GM12878 (cell line): ENCODE measurements around the gene IFI6. TPM values are rescaled to one million over a fixed set of nuclear protein-coding genes. Genes with fewer than 3 reads are reported as not detected.
A peak's percentile ranks its signal among the peaks of the same experiment; 100 is the strongest.

Experiments used
- ATAC-seq: fragments of 200-7000 bp; cut with Tn5 transposase; 3 replicates; pipeline ENCODE4 v1.9.1; 2020; ENCODE audit warnings: mild to moderate bottlenecking, moderate library complexity
- BruUV-seq: library from RNA; stranded (reverse); fragments of 400-500 nt; replicated peaks from 2 replicates; lab custom pipeline; 2021; lab: Mats Ljungman, UMichigan
- CTCF ChIA-PET: fragments of 300-600 bp; sonication (Branson Sonifier 250); formaldehyde crosslinking; extraction: SDS; loops from one replicate; lab custom pipeline; 2021; ENCODE audit warnings: inconsistent platforms; lab: Yijun Ruan, JAX
- POLR2A ChIA-PET: fragments of 350-600 bp; formaldehyde crosslinking; extraction: SDS; loops from one replicate; lab custom pipeline; 2021; ENCODE audit warnings: inconsistent platforms; lab: Charles Lee
- RAD21 ChIA-PET: fragments of 300-600 bp; sonication (Branson Sonifier 250); formaldehyde crosslinking; loops from one replicate; lab custom pipeline; 2023; ENCODE audit warnings: antibody characterized with exemption; ENCODE audit not compliant: unreplicated experiment; lab: Charles Lee
- SMC1A ChIA-PET: fragments of 300-600 bp; sonication (Branson Sonifier 250); formaldehyde crosslinking; loops from one replicate; lab custom pipeline; 2023; ENCODE audit not compliant: unreplicated experiment, uncharacterized antibody; lab: Charles Lee
- DNase-seq: peaks from one replicate; pipeline ENCODE4 v3.0.0-alpha.2; 2011; ENCODE audit warnings: low read depth, low spot score
- FAIRE-seq: peaks from 3 replicates; lab custom pipeline; 2011; peaks lifted over from hg19 to GRCh38; lab: Jason Lieb, UNC
- H2AFZ ChIP-seq: 2 replicates; pipeline ENCODE4 v1.6.0; 2011; ENCODE audit warnings: low read depth, low read length, control low read depth; ENCODE audit not compliant: control insufficient read depth
- H3K27ac ChIP-seq: 2 replicates; pipeline ENCODE4 v1.5.1; 2011; ENCODE audit warnings: control low read depth; ENCODE audit not compliant: control insufficient read depth, insufficient read depth
- H3K27me3 ChIP-seq, 2 experiments: replicated peaks in 1 of 2; 2 replicates each; pipeline versions ENCODE4 v1.6.0 to v1.6.1; 2011; ENCODE audit warnings: low read length in 1 of 2; ENCODE audit not compliant: control insufficient read depth in 2 of 2, insufficient read depth in 2 of 2
- H3K36me3 ChIP-seq, 2 experiments: 2 replicates each; pipeline ENCODE4 v1.5.1; 2011; ENCODE audit warnings: low read length in 1 of 2; ENCODE audit not compliant: control insufficient read depth in 2 of 2, insufficient read depth in 2 of 2
- H3K4me1 ChIP-seq: 2 replicates; pipeline ENCODE4 v1.6.1; 2011; ENCODE audit warnings: mild to moderate bottlenecking, low read length, moderate library complexity, mixed read lengths; ENCODE audit not compliant: control insufficient read depth, insufficient read depth
- H3K4me2 ChIP-seq: 2 replicates; pipeline ENCODE4 v1.6.0; 2011; ENCODE audit warnings: control low read depth; ENCODE audit not compliant: control insufficient read depth, insufficient read depth
- H3K4me3 ChIP-seq: fragments of 200-600 bp; sonication (generic); 2 replicates; pipeline ENCODE4 v1.5.1; 2016
- H3K79me2 ChIP-seq: 2 replicates; pipeline ENCODE4 v1.6.0; 2011; ENCODE audit warnings: low read length; ENCODE audit not compliant: control insufficient read depth, insufficient read depth
- H3K9ac ChIP-seq: 2 replicates; pipeline ENCODE4 v1.8.0; 2011; ENCODE audit warnings: low read length, control low read depth, mixed read lengths; ENCODE audit not compliant: control insufficient read depth, insufficient read depth
- H3K9me3 ChIP-seq: replicated peaks from 3 replicates; pipeline ENCODE4 v1.5.1; 2011; ENCODE audit warnings: mild to moderate bottlenecking, low read length; ENCODE audit not compliant: control insufficient read depth, insufficient read depth
- H4K20me1 ChIP-seq: 2 replicates; pipeline ENCODE4 v1.6.0; 2011; ENCODE audit not compliant: control insufficient read depth, insufficient read depth
- BHLHE40 ChIP-seq, 2 experiments: fragments of 450-650 bp in 1 of 2; IDR thresholded peaks; 2 replicates each; pipeline ENCODE4 v1.6.1; 2011 to 2017; ENCODE audit warnings: low read depth in 2 of 2, borderline replicate concordance in 1 of 2, improper control_type of control experiment in 1 of 2, low read length in 1 of 2, mild to moderate bottlenecking in 1 of 2
- CBX3 ChIP-seq: fragments of 200-600 bp; sonication (generic); IDR thresholded peaks from 2 replicates; pipeline ENCODE4 v1.6.1; 2016; ENCODE audit warnings: low read depth, borderline replicate concordance
- IKZF1 ChIP-seq: fragments of 450-650 bp; conservative IDR thresholded peaks from 2 replicates; pipeline ENCODE4 v1.6.1; 2017; ENCODE audit warnings: antibody characterized with exemption, mild to moderate bottlenecking
- IKZF2 ChIP-seq, 2 experiments: fragments of 450-650 bp; IDR thresholded peaks; 2 replicates each; pipeline ENCODE4 v1.6.1; 2017; ENCODE audit warnings: mild to moderate bottlenecking in 2 of 2, moderate library complexity in 2 of 2
- RB1 ChIP-seq: fragments of 450-650 bp; formaldehyde crosslinking; IDR thresholded peaks from 2 replicates; pipeline ENCODE4 v1.6.1; 2017; ENCODE audit warnings: mild to moderate bottlenecking, borderline replicate concordance
- SMARCA5 ChIP-seq: fragments of 450-650 bp; IDR thresholded peaks from 2 replicates; pipeline ENCODE4 v1.6.1; 2017; ENCODE audit warnings: mild to moderate bottlenecking
- SMC3 ChIP-seq: IDR thresholded peaks from 2 replicates; pipeline ENCODE4 v1.6.1; 2011; ENCODE audit warnings: low read length, improper control_type of control experiment, borderline replicate concordance
- SREBF1 ChIP-seq: IDR thresholded peaks from 2 replicates; pipeline ENCODE4 v1.6.1; 2012; ENCODE audit warnings: mild to moderate bottlenecking, low read length
- SRF ChIP-seq, 2 experiments: IDR thresholded peaks; 2 replicates each; pipeline ENCODE4 v1.6.1; 2011; ENCODE audit warnings: low read depth in 2 of 2, low read length in 2 of 2, mild to moderate bottlenecking in 1 of 2, moderate library complexity in 1 of 2
- WGBS: methylation state at CpG from one replicate; pipeline ENCODE4 v1.1.6; 2016; ENCODE audit warnings: low lambda C conversion rate; ENCODE audit not compliant: insufficient replicate concordance, insufficient coverage; ENCODE audit errors: missing lambda C conversion rate; 5-methylcytosine and 5-hydroxymethylcytosine counted together
- in situ Hi-C: fragments of 300-500 bp; cut with MboI; formaldehyde crosslinking; loops from 9 replicates; pipeline ENCODE4 v1.14.3; 2018; ENCODE audit warnings: mixed read lengths
- intact Hi-C: fragments of 100-400 bp; cut with micrococcal nuclease; formaldehyde crosslinking; loops from one replicate; pipeline ENCODE4 v1.14.2; 2022; ENCODE audit not compliant: unreplicated experiment
- polyA plus RNA-seq, 11 experiments: library from polyadenylated mRNA; depleted of rRNA in 4 of 11; unstranded in 6 of 11; stranded (reverse) in 5 of 11; fragments of >200 nt; fragmentation: Nextera tagmentation in 4 of 11; fragmentation: Illumina TruSeq in 1 of 11; extraction: Ambion mirVana in 4 of 11; extraction: Trizol in 1 of 11; gene quantifications; 1 replicate in 1 of 11; 2 replicates in 10 of 11; pipeline versions ENCODE4 v1.2.1 to v1.2.3, GENCODE V29; 2011 to 2016; ENCODE audit warnings: inconsistent platforms in 2 of 11, missing spikeins in 2 of 11, low read depth in 1 of 11
- total RNA-seq, 4 experiments: library from RNA; depleted of rRNA in 3 of 4; stranded (reverse); fragments of >200 nt in 3 of 4; fragmentation: Illumina TruSeq in 1 of 4; extraction: Trizol in 1 of 4; gene quantifications; 2 replicates each; pipeline versions ENCODE4 v1.2.1 to v1.2.3, GENCODE V29; 2013 to 2021
- TF ChIP-seq, protein P1 (sequence below): fragments of 450-650 bp; IDR thresholded peaks from 2 replicates; pipeline ENCODE4 v1.6.1; 2016; ENCODE audit warnings: mild to moderate bottlenecking
- TF ChIP-seq, protein P2 (sequence below): IDR thresholded peaks from 2 replicates; pipeline ENCODE4 v1.6.1; 2011; ENCODE audit warnings: low read depth, low read length, improper control_type of control experiment, borderline replicate concordance
- TF ChIP-seq, protein P3 (sequence below), 3 experiments: IDR thresholded peaks in 2 of 3; conservative IDR thresholded peaks in 1 of 3; 2 replicates each; pipeline ENCODE4 v1.5.1; 2011; ENCODE audit warnings: low read depth in 3 of 3, low read length in 3 of 3, mild to moderate bottlenecking in 3 of 3, control low read depth in 2 of 3, moderate library complexity in 2 of 3, inconsistent platforms in 1 of 3, mixed read lengths in 1 of 3; ENCODE audit not compliant: control insufficient read depth in 2 of 3, insufficient read depth in 1 of 3; ENCODE audit errors: extremely low read depth in 1 of 3
- TF ChIP-seq, protein P4 (sequence below): fragments of 450-650 bp; IDR thresholded peaks from 2 replicates; pipeline ENCODE4 v1.6.1; 2017; ENCODE audit warnings: mild to moderate bottlenecking

The IFI6 gene
- total and polyA plus RNA-seq, 10 of the 15 experiments (the other 5 are each of a cell fraction or from before 2014, with no cell fraction given) = 5.6 to 123 (median 69.0) TPM

DNA sequence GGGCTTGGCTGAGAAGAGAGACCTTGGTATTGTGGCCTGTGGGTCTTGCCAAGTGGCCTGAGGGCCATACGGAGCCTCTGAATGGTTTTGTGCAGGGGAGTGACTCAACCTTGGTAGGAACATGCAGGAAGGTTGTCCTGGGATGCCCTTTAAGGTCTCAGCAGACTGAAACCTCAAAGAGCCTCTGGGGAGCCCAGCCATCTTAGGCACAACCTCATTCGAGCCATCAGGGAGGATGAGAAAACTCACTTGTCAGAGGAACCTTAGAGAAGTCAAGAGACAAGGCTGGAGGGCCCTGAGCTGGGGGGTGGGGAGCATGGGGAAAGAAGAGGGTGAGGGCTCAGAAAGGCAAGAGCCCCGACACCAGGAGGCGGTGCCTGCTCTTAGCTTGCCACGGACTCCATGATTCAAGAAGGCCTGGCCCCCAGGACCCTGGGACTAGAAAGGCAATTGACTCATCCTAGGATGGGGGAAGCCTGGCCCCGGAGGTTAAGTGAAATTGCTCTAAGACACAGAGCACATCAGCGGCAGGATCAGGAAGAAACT lies 13.0 kb downstream of the IFI6 start (continued):
- TF ChIP-seq, protein P1, sequence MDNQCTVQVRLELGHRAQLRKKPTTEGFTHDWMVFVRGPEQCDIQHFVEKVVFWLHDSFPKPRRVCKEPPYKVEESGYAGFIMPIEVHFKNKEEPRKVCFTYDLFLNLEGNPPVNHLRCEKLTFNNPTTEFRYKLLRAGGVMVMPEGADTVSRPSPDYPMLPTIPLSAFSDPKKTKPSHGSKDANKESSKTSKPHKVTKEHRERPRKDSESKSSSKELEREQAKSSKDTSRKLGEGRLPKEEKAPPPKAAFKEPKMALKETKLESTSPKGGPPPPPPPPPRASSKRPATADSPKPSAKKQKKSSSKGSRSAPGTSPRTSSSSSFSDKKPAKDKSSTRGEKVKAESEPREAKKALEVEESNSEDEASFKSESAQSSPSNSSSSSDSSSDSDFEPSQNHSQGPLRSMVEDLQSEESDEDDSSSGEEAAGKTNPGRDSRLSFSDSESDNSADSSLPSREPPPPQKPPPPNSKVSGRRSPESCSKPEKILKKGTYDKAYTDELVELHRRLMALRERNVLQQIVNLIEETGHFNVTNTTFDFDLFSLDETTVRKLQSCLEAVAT = peak; percentile 96; the same call in 1 of the 2 replicates
- 0 out of 2 replicates have a peak, but pooled peaks have one; percentile 46 for TF ChIP-seq RB1
- TF ChIP-seq, protein P2, sequence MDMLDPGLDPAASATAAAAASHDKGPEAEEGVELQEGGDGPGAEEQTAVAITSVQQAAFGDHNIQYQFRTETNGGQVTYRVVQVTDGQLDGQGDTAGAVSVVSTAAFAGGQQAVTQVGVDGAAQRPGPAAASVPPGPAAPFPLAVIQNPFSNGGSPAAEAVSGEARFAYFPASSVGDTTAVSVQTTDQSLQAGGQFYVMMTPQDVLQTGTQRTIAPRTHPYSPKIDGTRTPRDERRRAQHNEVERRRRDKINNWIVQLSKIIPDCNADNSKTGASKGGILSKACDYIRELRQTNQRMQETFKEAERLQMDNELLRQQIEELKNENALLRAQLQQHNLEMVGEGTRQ = no peak
- TF ChIP-seq BHLHE40 (IDR thresholded peaks at IDR 0.05; ENCODE audit: borderline replicate concordance in 1 of 2, low read depth in 2 of 2, low read length in 1 of 2) = peak; percentile 41 to 69; a peak in 2 of 4 replicates

DNA sequence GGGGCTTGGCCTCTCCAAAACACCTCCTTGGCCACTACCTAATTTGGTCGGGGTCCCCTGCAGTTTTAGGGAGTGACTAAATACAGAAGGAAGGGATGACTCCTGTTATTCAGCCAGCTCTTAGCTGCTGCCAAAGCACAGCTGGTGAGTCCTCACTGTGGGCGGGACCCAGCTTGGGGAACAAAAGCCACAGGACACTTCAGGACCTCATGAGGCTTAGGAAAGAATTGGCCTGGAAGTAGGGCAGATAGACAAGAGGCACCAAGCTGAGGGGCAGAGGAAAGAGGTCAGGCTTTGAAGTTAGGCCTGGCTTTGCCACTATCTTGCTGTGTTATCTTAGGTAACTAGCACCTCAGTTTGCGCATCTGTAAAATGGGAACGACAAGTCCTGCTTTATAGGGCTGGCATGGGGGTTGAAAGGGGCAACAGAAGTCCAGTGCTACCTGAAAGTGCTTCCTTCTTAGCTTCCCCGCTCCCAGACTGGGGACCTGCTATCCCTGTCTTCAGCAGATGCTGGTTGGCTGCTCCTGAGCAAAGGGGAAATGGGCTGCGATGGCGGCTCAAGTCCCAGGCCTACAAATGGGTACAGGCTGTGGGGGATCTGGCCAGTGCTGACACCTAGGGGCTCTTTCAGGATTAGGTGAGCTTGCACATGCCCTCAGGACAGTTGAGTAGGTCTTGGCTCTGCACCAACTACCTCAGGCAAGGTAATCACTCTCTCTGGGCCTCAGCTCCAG lies 15.7 kb downstream of the IFI6 start:
- intact Hi-C loops (no loop called here), in situ Hi-C loops (no loop called here)
- H3K36me3 ChIP-seq = no peaks in the 10 kb centered on the region
- ChIA-PET POLR2A (interaction anchor here (0.8 to 4.7 kb wide), 8 partner anchors 9 to 175 kb away, joined by 3 to 89 read pairs (median 14); partner anchors contain the start of gene FGR), SMC1A (interaction anchor here (1.2 to 4.7 kb wide), 3 partner anchors 28 to 47 kb away, joined by 3 to 66 read pairs (median 38); no protein-coding TSS in a partner anchor), CTCF (interaction anchor here (0.8 to 4.5 kb wide), 17 partner anchors 10 to 264 kb away, joined by 3 to 35 read pairs (median 3); partner anchors contain the start of gene GPR3), RAD21 (interaction anchor here (0.7 to 2.6 kb wide), 9 partner anchors 13 to 48 kb away, joined by 3 to 10 read pairs (median 4); partner anchors contain the start of gene IFI6)
- H3K4me2 ChIP-seq = peak overlapping the region; percentile 13
- H3K4me1 ChIP-seq = peaks cover 61% of the 10 kb centered on the region
- H2AFZ ChIP-seq = no peak overlapping the region; the same call in 1 of the 2 replicates
- H3K9ac ChIP-seq = peak overlapping the region; percentile 35; the same call in 1 of the 2 replicates
- H3K9me3 ChIP-seq = no peaks in the 10 kb centered on the region
- H3K27me3 ChIP-seq = no peaks in the 10 kb centered on the region
- H3K79me2 ChIP-seq = no peaks in the 10 kb centered on the region
- no peak for FAIRE-seq
- WGBS = 84% methylated on average over 7 of the region's 7 CpGs
- DNase-seq = no peak
- peak overlapping the region; percentile 42; the same call in 1 of the 2 replicates for H3K27ac ChIP-seq
- BruUV-seq = no TSS peak
- H3K4me3 ChIP-seq = no peak overlapping the region
- no peaks in the 10 kb centered on the region for H4K20me1 ChIP-seq
- no peak for ATAC-seq
- TF ChIP-seq SMC3 = peak; percentile 23; the same call in 1 of the 2 replicates
- TF ChIP-seq SMARCA5 = peak; percentile 56; the same call in 1 of the 2 replicates
- no peak for TF ChIP-seq SREBF1
- TF ChIP-seq, protein P3, sequence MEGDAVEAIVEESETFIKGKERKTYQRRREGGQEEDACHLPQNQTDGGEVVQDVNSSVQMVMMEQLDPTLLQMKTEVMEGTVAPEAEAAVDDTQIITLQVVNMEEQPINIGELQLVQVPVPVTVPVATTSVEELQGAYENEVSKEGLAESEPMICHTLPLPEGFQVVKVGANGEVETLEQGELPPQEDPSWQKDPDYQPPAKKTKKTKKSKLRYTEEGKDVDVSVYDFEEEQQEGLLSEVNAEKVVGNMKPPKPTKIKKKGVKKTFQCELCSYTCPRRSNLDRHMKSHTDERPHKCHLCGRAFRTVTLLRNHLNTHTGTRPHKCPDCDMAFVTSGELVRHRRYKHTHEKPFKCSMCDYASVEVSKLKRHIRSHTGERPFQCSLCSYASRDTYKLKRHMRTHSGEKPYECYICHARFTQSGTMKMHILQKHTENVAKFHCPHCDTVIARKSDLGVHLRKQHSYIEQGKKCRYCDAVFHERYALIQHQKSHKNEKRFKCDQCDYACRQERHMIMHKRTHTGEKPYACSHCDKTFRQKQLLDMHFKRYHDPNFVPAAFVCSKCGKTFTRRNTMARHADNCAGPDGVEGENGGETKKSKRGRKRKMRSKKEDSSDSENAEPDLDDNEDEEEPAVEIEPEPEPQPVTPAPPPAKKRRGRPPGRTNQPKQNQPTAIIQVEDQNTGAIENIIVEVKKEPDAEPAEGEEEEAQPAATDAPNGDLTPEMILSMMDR (IDR thresholded peaks at IDR 0.05 in 2 of 3, conservative IDR thresholded peaks at IDR 0.05 in 1 of 3; ENCODE audit: control insufficient read depth in 2 of 3, extremely low read depth in 1 of 3, insufficient read depth in 1 of 3, low read depth in 3 of 3, low read length in 3 of 3) = peak; percentile 1 to 21 (median 17); a peak in 1 of 6 replicates
- TF ChIP-seq, protein P4, sequence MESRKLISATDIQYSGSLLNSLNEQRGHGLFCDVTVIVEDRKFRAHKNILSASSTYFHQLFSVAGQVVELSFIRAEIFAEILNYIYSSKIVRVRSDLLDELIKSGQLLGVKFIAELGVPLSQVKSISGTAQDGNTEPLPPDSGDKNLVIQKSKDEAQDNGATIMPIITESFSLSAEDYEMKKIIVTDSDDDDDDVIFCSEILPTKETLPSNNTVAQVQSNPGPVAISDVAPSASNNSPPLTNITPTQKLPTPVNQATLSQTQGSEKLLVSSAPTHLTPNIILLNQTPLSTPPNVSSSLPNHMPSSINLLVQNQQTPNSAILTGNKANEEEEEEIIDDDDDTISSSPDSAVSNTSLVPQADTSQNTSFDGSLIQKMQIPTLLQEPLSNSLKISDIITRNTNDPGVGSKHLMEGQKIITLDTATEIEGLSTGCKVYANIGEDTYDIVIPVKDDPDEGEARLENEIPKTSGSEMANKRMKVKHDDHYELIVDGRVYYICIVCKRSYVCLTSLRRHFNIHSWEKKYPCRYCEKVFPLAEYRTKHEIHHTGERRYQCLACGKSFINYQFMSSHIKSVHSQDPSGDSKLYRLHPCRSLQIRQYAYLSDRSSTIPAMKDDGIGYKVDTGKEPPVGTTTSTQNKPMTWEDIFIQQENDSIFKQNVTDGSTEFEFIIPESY = peak; percentile 55; the same call in 1 of the 2 replicates
- 0 out of 2 replicates have a peak, but pooled peaks have one; percentile 32 for TF ChIP-seq IKZF1
- TF ChIP-seq SRF (IDR thresholded peaks at IDR 0.05; ENCODE audit: low read depth in 2 of 2, low read length in 2 of 2) = peak in 1 of 2 experiments; percentile 80; a peak in 2 of 4 replicates
- peak in 1 of 2 experiments; percentile 29; a peak in 1 of 4 replicates for TF ChIP-seq IKZF2 (IDR thresholded peaks at IDR 0.05)
- TF ChIP-seq CBX3 = no peak
